PC-3 (cell line): Measurements from ENCODE around the gene PRPF38B. TPM values are rescaled to one million over a fixed set of nuclear protein-coding genes. Genes with fewer than 3 reads are reported as not detected.

Experiments used
- ATAC-seq: fragments of 200-7000 bp; cut with Tn5 transposase; 2 replicates; pipeline ENCODE4 v1.9.1; 2020; ENCODE audit warnings: mild to moderate bottlenecking, moderate library complexity
- BruUV-seq: library from RNA; stranded (reverse); fragments of 400-500 nt; replicated peaks from 2 replicates; lab custom pipeline; 2021; lab: Mats Ljungman, UMichigan
- CTCF ChIA-PET: fragments of 300-600 bp; sonication (Branson Sonifier 250); formaldehyde crosslinking; loops from one replicate; lab custom pipeline; 2022; ENCODE audit warnings: antibody characterized with exemption; lab: Charles Lee
- POLR2A ChIA-PET: fragments of 300-600 bp; sonication (Branson Sonifier 250); formaldehyde crosslinking; loops from one replicate; lab custom pipeline; 2022; ENCODE audit warnings: antibody characterized with exemption; ENCODE audit not compliant: unreplicated experiment; lab: Charles Lee
- DNase-seq: peaks from one replicate; pipeline ENCODE4 v3.0.0-alpha.2; 2015
- H2AFZ ChIP-seq: fragments of 300-600 bp; sonication (generic); 2 replicates; pipeline ENCODE4 v1.6.0; 2016; ENCODE audit warnings: antibody characterized with exemption, low read length
- H3F3A ChIP-seq: fragments of 300-600 bp; sonication (generic); one replicate; pipeline ENCODE4 v1.6.0; 2017; ENCODE audit warnings: antibody characterized with exemption, low read length, control low read depth, mild to moderate bottlenecking; ENCODE audit not compliant: unreplicated experiment
- H3K27ac ChIP-seq: fragments of 300-600 bp; sonication (generic); 2 replicates; pipeline ENCODE4 v1.5.1; 2016; ENCODE audit warnings: mild to moderate bottlenecking, low read length
- H3K27me3 ChIP-seq: fragments of 300-600 bp; sonication (generic); 2 replicates; pipeline ENCODE4 v1.6.1; 2016; ENCODE audit warnings: low read length, mixed read lengths
- H3K36me3 ChIP-seq: fragments of 300-600 bp; sonication (generic); 2 replicates; pipeline ENCODE4 v1.6.1; 2016; ENCODE audit warnings: low read depth, mixed run types, low read length, mixed read lengths
- H3K4me1 ChIP-seq: fragments of 300-600 bp; sonication (generic); 2 replicates; pipeline ENCODE4 v1.5.1; 2016; ENCODE audit warnings: low read length; ENCODE audit not compliant: insufficient read depth
- H3K4me2 ChIP-seq: fragments of 300-600 bp; sonication (generic); 2 replicates; pipeline ENCODE4 v1.6.0; 2016; ENCODE audit warnings: low read length
- H3K4me3 ChIP-seq: fragments of 300-600 bp; sonication (generic); 2 replicates; pipeline ENCODE4 v1.5.1; 2016; ENCODE audit warnings: mild to moderate bottlenecking, low read length, mixed read lengths
- H3K79me2 ChIP-seq: fragments of 300-600 bp; sonication (generic); 2 replicates; pipeline ENCODE4 v1.6.1; 2017; ENCODE audit warnings: low read length, mixed read lengths
- H3K9ac ChIP-seq: fragments of 300-600 bp; sonication (generic); 2 replicates; pipeline ENCODE4 v1.6.0; 2016; ENCODE audit warnings: mild to moderate bottlenecking, low read length
- H3K9me2 ChIP-seq: fragments of 300-600 bp; sonication (generic); replicated peaks from 2 replicates; pipeline ENCODE4 v1.6.1; 2016; ENCODE audit warnings: mixed run types, low read length, mixed read lengths
- H3K9me3 ChIP-seq: fragments of 300-600 bp; sonication (generic); 2 replicates; pipeline ENCODE4 v1.6.1; 2016; ENCODE audit warnings: low read length, mixed read lengths
- H4K20me1 ChIP-seq: fragments of 300-600 bp; sonication (generic); 2 replicates; pipeline ENCODE4 v1.6.1; 2016; ENCODE audit warnings: low read length, mixed read lengths
- CTCF ChIP-seq: fragments of 300-600 bp; sonication (generic); conservative IDR thresholded peaks from 2 replicates; pipeline ENCODE4 v1.5.1; 2017; ENCODE audit warnings: antibody characterized with exemption, low read depth, mild to moderate bottlenecking, low read length
- EZH2 ChIP-seq: fragments of 300-600 bp; sonication (generic); IDR thresholded peaks from one replicate; pipeline ENCODE4 v1.6.1; 2017; ENCODE audit warnings: antibody characterized with exemption, mild to moderate bottlenecking, low read length; ENCODE audit not compliant: unreplicated experiment
- EZH2phosphoT487 ChIP-seq: fragments of 300-600 bp; sonication (generic); IDR thresholded peaks from 2 replicates; pipeline ENCODE4 v1.6.1; 2018; ENCODE audit warnings: mild to moderate bottlenecking, antibody characterized with exemption, low read length, borderline replicate concordance
- intact Hi-C: fragments of 100-400 bp; cut with micrococcal nuclease; formaldehyde crosslinking; loops from 2 replicates; pipeline ENCODE4 v1.9.0; 2023
- total RNA-seq: library from RNA; depleted of rRNA; stranded (reverse); fragments of >200 nt; gene quantifications from 2 replicates; pipeline ENCODE4 v1.2.3, GENCODE V29; 2014

The PRPF38B gene
- total RNA-seq, 1 experiment from 2014 or later, result 21.9 TPM

GRCh38 chr1:108668777-108669176 lies 23.3 kb upstream of the PRPF38B start:
- CTCF ChIA-PET, result no interaction called here
- Histone ChIP-seq H3K27ac (no peak overlapping the region), H3K9me3 (no peaks in the 10 kb centered on the region), H3K4me3 (no peak overlapping the region), H3K4me2 (no peak overlapping the region), H3K27me3 (no peaks in the 10 kb centered on the region), H2AFZ (no peak overlapping the region), H4K20me1 (no peaks in the 10 kb centered on the region), H3K4me1 (no peaks in the 10 kb centered on the region), H3K9me2 (no peaks in the 10 kb centered on the region), H3K79me2 (no peaks in the 10 kb centered on the region), H3K36me3 (no peaks in the 10 kb centered on the region), H3K9ac (no peak overlapping the region), H3F3A (no peaks in the 10 kb centered on the region)
- DNase-seq, result no peak
- POLR2A ChIA-PET, result no interaction called here
- no peak for ATAC-seq
- no TSS peak for BruUV-seq
- TF ChIP-seq EZH2phosphoT487 (no peak), EZH2 (no peak), CTCF (no peak)
- intact Hi-C loops, result no loop called here

- H3K36me3 ChIP-seq, result no peaks in the 10 kb centered on the region
- H3K79me2 ChIP-seq, result no peaks in the 10 kb centered on the region
- H3K4me1 ChIP-seq, result no peaks in the 10 kb centered on the region
- H3K9me3 ChIP-seq, result no peaks in the 10 kb centered on the region
- intact Hi-C loops, result no loop called here
- no peak overlapping the region for H3K9ac ChIP-seq
- no peak for ATAC-seq
- H2AFZ ChIP-seq, result no peak overlapping the region
- POLR2A ChIA-PET, result no interaction called here
- no peaks in the 10 kb centered on the region for H4K20me1 ChIP-seq
- H3K9me2 ChIP-seq, result no peaks in the 10 kb centered on the region
- DNase-seq, result no peak
- no peaks in the 10 kb centered on the region for H3F3A ChIP-seq
- H3K4me2 ChIP-seq, result no peak overlapping the region
- H3K27me3 ChIP-seq, result no peaks in the 10 kb centered on the region
- BruUV-seq, result no TSS peak
- CTCF ChIA-PET, result no interaction called here
- H3K4me3 ChIP-seq, result no peak overlapping the region
- H3K27ac ChIP-seq, result no peak overlapping the region
- no peak for TF ChIP-seq EZH2phosphoT487
- no peak for TF ChIP-seq CTCF
- TF ChIP-seq EZH2, result no peak
Observed at GRCh38 chr1:108669679-108670078, 22.4 kb upstream of the PRPF38B start.

- no peak overlapping the region for H3K4me2 ChIP-seq
Observed at GRCh38 chr1:108670131-108670773, 21.9 kb upstream of the PRPF38B start.

More at GRCh38 chr1:108670131-108670773, 21.9 kb upstream of the PRPF38B start:
- Histone ChIP-seq H2AFZ (no peak overlapping the region), H3K9ac (no peak overlapping the region), H3K4me1 (no peaks in the 10 kb centered on the region), H3K9me2 (no peaks in the 10 kb centered on the region), H3F3A (no peaks in the 10 kb centered on the region), H3K36me3 (no peaks in the 10 kb centered on the region), H3K4me3 (no peak overlapping the region), H3K27ac (no peak overlapping the region), H4K20me1 (no peaks in the 10 kb centered on the region), H3K27me3 (no peaks in the 10 kb centered on the region), H3K9me3 (no peaks in the 10 kb centered on the region), H3K79me2 (no peaks in the 10 kb centered on the region)
- ATAC-seq, result no peak
- intact Hi-C loops, result no loop called here
- BruUV-seq, result no TSS peak
- ChIA-PET POLR2A (no interaction called here), CTCF (no interaction called here)
- no peak for TF ChIP-seq EZH2
- TF ChIP-seq CTCF, result no peak
- no peak for TF ChIP-seq EZH2phosphoT487
- no peak for DNase-seq
